Suprapubic skin (tissue), 4 donors: ENCODE data around the gene FOLR2. TPM values are rescaled to one million over a fixed set of nuclear protein-coding genes. Genes with fewer than 3 reads are reported as not detected.
"Not testable (repeated sequence)": the region's sequence is repeated elsewhere in the genome, so short reads cannot be mapped to it uniquely, and the experiment has no call there.

Experiments
- DNase-seq, 2 donors: peaks; one replicate each; pipeline ENCODE4 v3.0.0-alpha.2; 2019; ENCODE audit warnings: low spot score in 2 of 2
- H3K27ac ChIP-seq: fragments of 200-600 bp; sonication (generic); one replicate; pipeline ENCODE4 v1.5.1; 2019
- H3K27me3 ChIP-seq: fragments of 200-600 bp; sonication (generic); one replicate; pipeline ENCODE4 v1.5.1; 2019
- H3K36me3 ChIP-seq: fragments of 200-600 bp; sonication (generic); one replicate; pipeline ENCODE4 v1.5.1; 2019
- H3K4me1 ChIP-seq: fragments of 200-600 bp; sonication (generic); one replicate; pipeline ENCODE4 v1.5.1; 2019
- H3K4me3 ChIP-seq: fragments of 200-600 bp; sonication (generic); one replicate; pipeline ENCODE4 v1.5.1; 2019; ENCODE audit warnings: mild to moderate bottlenecking
- H3K9me3 ChIP-seq: fragments of 200-600 bp; sonication (generic); one replicate; pipeline ENCODE4 v1.5.1; 2019
- EP300 ChIP-seq: sonication (generic); formaldehyde crosslinking; IDR thresholded peaks from one replicate; pipeline ENCODE4 v1.6.1; 2017; ENCODE audit warnings: antibody characterized with exemption
- POLR2A ChIP-seq, 2 donors: fragments of 450-650 bp; IDR thresholded peaks; one replicate each; pipeline ENCODE4 v1.6.1; 2017; ENCODE audit warnings: antibody characterized with exemption in 2 of 2, mild to moderate bottlenecking in 2 of 2, moderate library complexity in 2 of 2
- POLR2AphosphoS5 ChIP-seq, 3 donors: sonication (generic); formaldehyde crosslinking; IDR thresholded peaks; one replicate each; pipeline ENCODE4 v1.6.1; 2017; ENCODE audit warnings: antibody characterized with exemption in 3 of 3
- WGBS: methylation state at CpG from one replicate; pipeline ENCODE4 v1.1.5; 2018; 5-methylcytosine and 5-hydroxymethylcytosine counted together
- total RNA-seq, 4 donors: library from RNA; depleted of rRNA; stranded (reverse); fragments of >200 nt; gene quantifications; one replicate each; pipeline ENCODE4 v1.1.0, GENCODE V29; 2016
- TF ChIP-seq, protein P1 (sequence below), 2 donors: fragments of 200-600 bp in 1 of 2; fragments of 450-650 bp in 1 of 2; sonication (generic) in 1 of 2; IDR thresholded peaks; one replicate each; pipeline ENCODE4 v1.5.1; 2016 to 2019; ENCODE audit warnings: antibody characterized with exemption in 2 of 2, mild to moderate bottlenecking in 1 of 2, moderate library complexity in 1 of 2

Gene FOLR2
- total RNA-seq, 4 donors from 2014 or later = 3.1 to 10.1 (median 5.1) TPM

DNA sequence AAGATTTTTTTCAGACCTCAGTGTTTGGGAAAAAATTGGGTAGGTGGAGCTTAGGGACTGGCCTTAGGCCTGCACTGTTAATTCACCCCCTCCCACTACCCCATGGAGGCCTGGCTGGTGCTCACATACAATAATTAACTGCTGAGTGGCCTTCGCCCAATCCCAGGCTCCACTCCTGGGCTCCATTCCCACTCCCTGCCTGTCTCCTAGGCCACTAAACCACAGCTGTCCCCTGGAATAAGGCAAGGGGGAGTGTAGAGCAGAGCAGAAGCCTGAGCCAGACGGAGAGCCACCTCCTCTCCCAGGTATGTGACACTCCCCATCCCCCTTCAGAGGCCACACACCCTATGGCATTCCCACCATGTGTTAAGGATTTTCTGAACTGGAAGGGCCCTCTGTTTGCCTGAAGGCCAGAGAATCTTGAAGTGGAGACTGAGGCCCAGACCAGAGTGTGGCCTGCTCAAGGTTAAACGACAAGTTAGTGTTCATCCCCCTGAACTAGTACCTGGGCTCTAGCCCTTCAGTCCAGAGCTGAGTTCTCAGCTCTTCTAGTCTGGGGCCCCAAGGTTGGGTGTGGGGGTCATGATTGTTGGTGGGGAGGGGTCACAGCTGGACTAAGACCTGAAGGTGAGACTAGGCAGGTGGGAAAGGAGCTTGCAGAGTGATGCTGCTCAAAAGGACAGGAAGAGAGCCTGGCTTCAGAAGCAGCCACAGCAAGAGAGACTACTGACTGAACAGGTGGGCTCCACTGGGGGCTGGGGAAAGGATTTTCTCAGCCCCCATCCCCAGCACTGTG is 26.9 kb upstream of the FOLR2 start:
- Histone ChIP-seq H3K27me3 (no peaks in the 10 kb centered on the region), H3K9me3 (no peaks in the 10 kb centered on the region), H3K4me1 (no peaks in the 10 kb centered on the region), H3K4me3 (no peak overlapping the region), H3K36me3 (no peaks in the 10 kb centered on the region), H3K27ac (no peak overlapping the region)
- WGBS = 35% methylated on average over 2 of the region's 3 CpGs
- DNase-seq = no peak
- TF ChIP-seq POLR2AphosphoS5 (IDR thresholded peaks at IDR 0.05) (no peak), POLR2A (IDR thresholded peaks at IDR 0.05) (no peak), EP300 (no peak)
- TF ChIP-seq, protein P1, sequence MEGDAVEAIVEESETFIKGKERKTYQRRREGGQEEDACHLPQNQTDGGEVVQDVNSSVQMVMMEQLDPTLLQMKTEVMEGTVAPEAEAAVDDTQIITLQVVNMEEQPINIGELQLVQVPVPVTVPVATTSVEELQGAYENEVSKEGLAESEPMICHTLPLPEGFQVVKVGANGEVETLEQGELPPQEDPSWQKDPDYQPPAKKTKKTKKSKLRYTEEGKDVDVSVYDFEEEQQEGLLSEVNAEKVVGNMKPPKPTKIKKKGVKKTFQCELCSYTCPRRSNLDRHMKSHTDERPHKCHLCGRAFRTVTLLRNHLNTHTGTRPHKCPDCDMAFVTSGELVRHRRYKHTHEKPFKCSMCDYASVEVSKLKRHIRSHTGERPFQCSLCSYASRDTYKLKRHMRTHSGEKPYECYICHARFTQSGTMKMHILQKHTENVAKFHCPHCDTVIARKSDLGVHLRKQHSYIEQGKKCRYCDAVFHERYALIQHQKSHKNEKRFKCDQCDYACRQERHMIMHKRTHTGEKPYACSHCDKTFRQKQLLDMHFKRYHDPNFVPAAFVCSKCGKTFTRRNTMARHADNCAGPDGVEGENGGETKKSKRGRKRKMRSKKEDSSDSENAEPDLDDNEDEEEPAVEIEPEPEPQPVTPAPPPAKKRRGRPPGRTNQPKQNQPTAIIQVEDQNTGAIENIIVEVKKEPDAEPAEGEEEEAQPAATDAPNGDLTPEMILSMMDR (IDR thresholded peaks at IDR 0.05) = no peak

- no peak for TF ChIP-seq POLR2A (IDR thresholded peaks at IDR 0.05)
- TF ChIP-seq, protein P1 (IDR thresholded peaks at IDR 0.05) = no peak
- TF ChIP-seq POLR2AphosphoS5 (IDR thresholded peaks at IDR 0.05) = no peak
- TF ChIP-seq EP300 = no peak
- no peaks in the 10 kb centered on the region for H3K9me3 ChIP-seq
- 87% methylated on average over 5 of the region's 5 CpGs for WGBS
- no peaks in the 10 kb centered on the region for H3K27me3 ChIP-seq
- H3K4me1 ChIP-seq = no peaks in the 10 kb centered on the region
- DNase-seq = no peak
- no peaks in the 10 kb centered on the region for H3K36me3 ChIP-seq
- H3K27ac ChIP-seq = no peak overlapping the region
- H3K4me3 ChIP-seq = no peak overlapping the region
These were observed 25.9 kb upstream of the FOLR2 start for GRCh38 chr11:72190631-72191071.

- no peak for DNase-seq
- 58% methylated on average over 4 of the region's 5 CpGs for WGBS
These were observed 24.6 kb upstream of the FOLR2 start, which contains the start of gene FOLR1 for GRCh38 chr11:72191961-72192381. TSS of gene FOLR1 (plus strand) at chr11:72192140. CDS start at chr11:72192174, 34 bp downstream.

DNA sequence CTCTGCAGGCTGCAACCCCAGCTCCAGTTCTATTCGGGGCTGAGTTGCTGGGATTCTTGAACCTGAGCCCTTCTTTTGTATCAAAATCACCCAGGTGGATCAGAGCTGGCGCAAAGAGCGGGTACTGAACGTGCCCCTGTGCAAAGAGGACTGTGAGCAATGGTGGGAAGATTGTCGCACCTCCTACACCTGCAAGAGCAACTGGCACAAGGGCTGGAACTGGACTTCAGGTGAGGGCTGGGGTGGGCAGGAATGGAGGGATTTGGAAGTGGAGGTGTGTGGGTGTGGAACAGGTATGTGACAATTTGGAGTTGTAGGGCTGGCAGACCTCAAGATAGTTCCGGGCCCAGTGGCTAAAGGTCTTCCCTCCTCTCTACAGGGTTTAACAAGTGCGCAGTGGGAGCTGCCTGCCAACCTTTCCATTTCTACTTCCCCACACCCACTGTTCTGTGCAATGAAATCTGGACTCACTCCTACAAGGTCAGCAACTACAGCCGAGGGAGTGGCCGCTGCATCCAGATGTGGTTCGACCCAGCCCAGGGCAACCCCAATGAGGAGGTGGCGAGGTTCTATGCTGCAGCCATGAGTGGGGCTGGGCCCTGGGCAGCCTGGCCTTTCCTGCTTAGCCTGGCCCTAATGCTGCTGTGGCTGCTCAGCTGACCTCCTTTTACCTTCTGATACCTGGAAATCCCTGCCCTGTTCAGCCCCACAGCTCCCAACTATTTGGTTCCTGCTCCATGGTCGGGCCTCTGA is 20.9 kb upstream of the FOLR2 start:
- H3K27me3 ChIP-seq = no peaks in the 10 kb centered on the region
- WGBS = 92% methylated on average over 11 of the region's 12 CpGs
- no peak for DNase-seq

More at GRCh38 chr11:72191961-72192381, 24.6 kb upstream of the FOLR2 start, which contains the start of gene FOLR1:
- H3K4me3 ChIP-seq = no peak within 1 kb of the TSS
- no peak for TF ChIP-seq EP300
- H3K4me1 ChIP-seq = no peaks in the 10 kb centered on the region
- H3K36me3 ChIP-seq = no peaks in the 10 kb centered on the region
- no peak within 1 kb of the TSS for H3K27ac ChIP-seq
- no peaks in the 10 kb centered on the region for H3K9me3 ChIP-seq
- no peaks in the 10 kb centered on the region for H3K27me3 ChIP-seq

GRCh38 chr11:72201445-72201844 is 15.1 kb upstream of the FOLR2 start:
- DNase-seq, H3K4me3 ChIP-seq, H3K27ac ChIP-seq, H3K4me1 ChIP-seq, H3K36me3 ChIP-seq, H3K9me3 ChIP-seq, H3K27me3 ChIP-seq: not testable (repeated sequence)
- WGBS = 90% methylated on average over 43 of the region's 43 CpGs

More for the DNA sequence above, 20.9 kb upstream of the FOLR2 start:
- Histone ChIP-seq H3K9me3 (no peaks in the 10 kb centered on the region), H3K4me3 (no peak overlapping the region), H3K4me1 (no peaks in the 10 kb centered on the region), H3K36me3 (no peaks in the 10 kb centered on the region), H3K27ac (no peak overlapping the region)
- TF ChIP-seq, protein P1 (IDR thresholded peaks at IDR 0.05) = no peak
- TF ChIP-seq POLR2AphosphoS5 (IDR thresholded peaks at IDR 0.05) = no peak
- TF ChIP-seq POLR2A (IDR thresholded peaks at IDR 0.05) = no peak
- TF ChIP-seq EP300 = no peak

DNA sequence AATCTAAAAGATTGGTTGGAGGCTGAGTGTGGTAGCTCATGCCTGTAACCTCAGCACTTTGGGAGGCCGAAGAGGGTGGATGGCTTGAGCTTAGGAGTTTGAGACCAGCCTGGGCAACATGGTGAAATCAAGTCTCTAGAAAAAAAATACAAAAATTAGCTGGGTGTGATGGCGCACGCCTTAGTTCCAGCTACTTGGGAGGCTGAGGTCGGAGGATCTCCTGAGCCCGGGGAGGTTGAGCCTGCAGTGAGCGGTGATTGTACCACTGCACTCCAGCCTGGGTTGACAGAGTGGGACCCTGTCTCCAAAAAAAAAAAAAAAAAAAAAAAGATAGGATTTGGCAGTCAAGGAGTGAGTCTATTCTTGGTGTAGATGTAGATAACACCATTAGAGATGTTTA is 14.0 kb upstream of the FOLR2 start:
- WGBS = 98% methylated on average over 6 of the region's 6 CpGs
- peak in 1 of 2 donors; percentile 20 for DNase-seq

More for the DNA sequence above, 14.0 kb upstream of the FOLR2 start:
- no peak for TF ChIP-seq EP300
- TF ChIP-seq, protein P1 (IDR thresholded peaks at IDR 0.05) = no peak
- TF ChIP-seq POLR2AphosphoS5 (IDR thresholded peaks at IDR 0.05) = no peak
- H3K27ac ChIP-seq = no peak overlapping the region
- no peaks in the 10 kb centered on the region for H3K36me3 ChIP-seq
- no peak overlapping the region for H3K4me3 ChIP-seq
- H3K9me3 ChIP-seq = no peaks in the 10 kb centered on the region
- no peaks in the 10 kb centered on the region for H3K27me3 ChIP-seq
- no peaks in the 10 kb centered on the region for H3K4me1 ChIP-seq
